Pons (tissue), 1 donor: Measurements from ENCODE around the gene CDC45.
"Not testable (repeated sequence)": the region's sequence is repeated elsewhere in the genome, so short reads cannot be mapped to it uniquely, and the experiment has no call there.

Experiments used
- DNase-seq: peaks from one replicate; pipeline ENCODE4 v3.0.0-alpha.2; 2016; ENCODE audit warnings: low spot score

The CDC45 gene

GRCh38 chr22:19527861-19528417, 48.2 kb downstream of the CDC45 start:
- no peak for DNase-seq

- DNase-seq: no peak
Measured at GRCh38 chr22:19529811-19530210, 50.1 kb downstream of the CDC45 start.

GRCh38 chr22:19530751-19531150, 51.0 kb downstream of the CDC45 start:
- DNase-seq: no peak

- DNase-seq: not testable (repeated sequence)
Measured at GRCh38 chr22:19531327-19531726, 51.6 kb downstream of the CDC45 start.

- DNase-seq: no peak
Measured at GRCh38 chr22:19533049-19533626, 53.4 kb downstream of the CDC45 start.

- no peak for DNase-seq
Measured at GRCh38 chr22:19533857-19534256, 54.1 kb downstream of the CDC45 start.

- DNase-seq: no peak
Measured at GRCh38 chr22:19535001-19535400, 55.3 kb downstream of the CDC45 start.

GRCh38 chr22:19536564-19536963, 56.8 kb downstream of the CDC45 start:
- DNase-seq: no peak

- no peak for DNase-seq
Measured at GRCh38 chr22:19537941-19538488, 58.3 kb downstream of the CDC45 start.

GRCh38 chr22:19540394-19540793, 60.7 kb downstream of the CDC45 start:
- DNase-seq: no peak

- no peak for DNase-seq
Measured at GRCh38 chr22:19543970-19544708, 64.4 kb downstream of the CDC45 start.

GRCh38 chr22:19545935-19546207, 66.2 kb downstream of the CDC45 start:
- DNase-seq: no peak

- no peak for DNase-seq
Measured at GRCh38 chr22:19546680-19547079, 67.0 kb downstream of the CDC45 start.

- no peak for DNase-seq
Measured at GRCh38 chr22:19547620-19548019, 67.9 kb downstream of the CDC45 start.

GRCh38 chr22:19548427-19548826, 68.7 kb downstream of the CDC45 start:
- DNase-seq: not testable (repeated sequence)

GRCh38 chr22:19548964-19549363, 69.2 kb downstream of the CDC45 start:
- no peak for DNase-seq

- no peak for DNase-seq
Measured at GRCh38 chr22:19549428-19549827, 69.7 kb downstream of the CDC45 start.

- DNase-seq: no peak
Measured at GRCh38 chr22:19550382-19550781, 70.7 kb downstream of the CDC45 start.

GRCh38 chr22:19553201-19553600, 73.5 kb downstream of the CDC45 start:
- DNase-seq: no peak

- DNase-seq: no peak
Measured at GRCh38 chr22:19554834-19555404, 75.2 kb downstream of the CDC45 start.

- no peak for DNase-seq
Measured at GRCh38 chr22:19555651-19556050, 75.9 kb downstream of the CDC45 start.

GRCh38 chr22:19556963-19557545, 77.3 kb downstream of the CDC45 start:
- DNase-seq: no peak

GRCh38 chr22:19559324-19559811, 79.6 kb downstream of the CDC45 start:
- DNase-seq: no peak
